Neural progenitor cell (in vitro differentiated cells): ENCODE data around the gene GJA3. TPM values are rescaled to one million over a fixed set of nuclear protein-coding genes. Genes with fewer than 3 reads are reported as not detected.

Experiments
- DNase-seq: peaks from one replicate; pipeline ENCODE4 v3.0.0-alpha.2; 2016; ENCODE audit warnings: low spot score
- H2AFZ ChIP-seq: fragments of 200-600 bp; sonication (generic); replicated peaks from 2 replicates; pipeline ENCODE4 v1.6.1; 2016; ENCODE audit warnings: antibody characterized with exemption
- H3F3A ChIP-seq: fragments of 200-600 bp; sonication (generic); 2 replicates; pipeline ENCODE4 v1.6.1; 2016; ENCODE audit warnings: antibody characterized with exemption, low read depth
- H3K27ac ChIP-seq: fragments of 200-600 bp; sonication (generic); 2 replicates; pipeline ENCODE4 v1.5.1; 2016; ENCODE audit warnings: mild to moderate bottlenecking
- H3K27me3 ChIP-seq: fragments of 200-600 bp; sonication (generic); 2 replicates; pipeline ENCODE4 v1.6.1; 2016; ENCODE audit warnings: mild to moderate bottlenecking, moderate library complexity
- H3K36me3 ChIP-seq: fragments of 200-600 bp; sonication (generic); 2 replicates; pipeline ENCODE4 v1.5.1; 2016
- H3K4me1 ChIP-seq: fragments of 200-600 bp; sonication (generic); 2 replicates; pipeline ENCODE4 v1.6.1; 2016; ENCODE audit warnings: mixed run types
- H3K4me2 ChIP-seq: fragments of 200-600 bp; sonication (generic); 2 replicates; pipeline ENCODE4 v1.6.1; 2016
- H3K4me3 ChIP-seq: fragments of 200-600 bp; sonication (generic); 2 replicates; pipeline ENCODE4 v1.5.1; 2016
- H3K79me2 ChIP-seq: fragments of 200-600 bp; sonication (generic); 2 replicates; pipeline ENCODE4 v1.6.1; 2016; ENCODE audit warnings: low read depth
- H3K9ac ChIP-seq: fragments of 200-600 bp; sonication (generic); 2 replicates; pipeline ENCODE4 v1.6.1; 2016
- H3K9me3 ChIP-seq: fragments of 200-600 bp; sonication (generic); 2 replicates; pipeline ENCODE4 v1.5.1; 2016; ENCODE audit warnings: low read depth
- H4K20me1 ChIP-seq: fragments of 200-600 bp; sonication (generic); 2 replicates; pipeline ENCODE4 v1.6.1; 2016; ENCODE audit warnings: low read depth
- H3K27ac Mint-ChIP-seq: 3 replicates; pipeline ENCODE4 v1.8.0; 2021; ENCODE audit warnings: mixed read lengths
- H3K27me3 Mint-ChIP-seq: 2 replicates; pipeline ENCODE4 v1.8.0; 2022; ENCODE audit warnings: low read depth, mild to moderate bottlenecking, inconsistent platforms, moderate library complexity, mixed read lengths; ENCODE audit not compliant: insufficient read depth
- H3K36me3 Mint-ChIP-seq: 3 replicates; pipeline ENCODE4 v1.8.0; 2021; ENCODE audit warnings: mixed read lengths
- H3K4me1 Mint-ChIP-seq: 3 replicates; pipeline ENCODE4 v1.8.0; 2021; ENCODE audit warnings: mixed read lengths
- H3K4me3 Mint-ChIP-seq: 3 replicates; pipeline ENCODE4 v1.8.0; 2021; ENCODE audit warnings: mild to moderate bottlenecking, moderate library complexity, mixed read lengths
- H3K9me3 Mint-ChIP-seq: 3 replicates; pipeline ENCODE4 v1.8.0; 2020; ENCODE audit warnings: mixed read lengths
- EZH2 ChIP-seq: fragments of 200-600 bp; sonication (generic); IDR thresholded peaks from 2 replicates; pipeline ENCODE4 v1.6.1; 2017; ENCODE audit warnings: antibody characterized with exemption, mild to moderate bottlenecking, moderate library complexity
- EZH2phosphoT487 ChIP-seq: fragments of 200-600 bp; sonication (generic); IDR thresholded peaks from 2 replicates; pipeline ENCODE4 v1.6.1; 2017; ENCODE audit warnings: antibody characterized with exemption
- total RNA-seq: library from RNA; depleted of rRNA; stranded (reverse); fragments of >200 nt; gene quantifications from 2 replicates; pipeline ENCODE4 v1.2.3, GENCODE V29; 2015; ENCODE audit warnings: low replicate concordance
- TF ChIP-seq, protein P1 (sequence below): fragments of 200-600 bp; sonication (generic); IDR thresholded peaks from 2 replicates; pipeline ENCODE4 v1.5.1; 2017; ENCODE audit warnings: antibody characterized with exemption, mild to moderate bottlenecking

The GJA3 gene
- total RNA-seq, 1 donor from 2014 or later: 0.17 TPM

DNA sequence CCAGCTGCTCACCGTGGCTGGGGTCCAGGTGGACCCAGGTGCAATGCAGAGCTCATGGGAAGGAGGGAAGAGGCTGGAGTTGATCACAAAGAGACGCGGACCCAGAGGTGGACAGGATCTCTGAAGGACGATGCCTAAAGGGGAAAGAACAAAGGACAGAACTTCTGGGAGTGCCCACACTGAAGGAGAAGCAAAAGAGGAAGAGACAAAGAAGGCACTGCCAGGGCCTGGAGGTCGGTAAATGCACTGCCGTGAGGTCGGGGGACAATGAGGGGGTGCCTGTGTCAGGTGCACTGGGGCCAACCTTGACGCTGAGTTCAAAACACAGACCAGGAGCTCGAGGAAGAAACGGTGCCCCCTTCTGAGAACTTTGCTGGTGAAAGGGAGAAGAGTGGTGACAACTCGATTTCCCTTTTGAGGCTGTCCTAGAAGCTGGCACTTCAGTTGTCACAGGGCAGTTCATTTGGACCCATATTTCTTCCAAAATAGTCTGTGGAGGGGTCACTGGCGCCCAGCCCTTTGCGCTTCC lies 55.6 kb downstream of the GJA3 start:
- Histone ChIP-seq H3K27me3 (no peaks in the 10 kb centered on the region), H3K4me3 (no peak overlapping the region), H3K4me2 (no peak overlapping the region), H3K27ac (no peak overlapping the region), H4K20me1 (no peaks in the 10 kb centered on the region), H3K9me3 (no peaks in the 10 kb centered on the region), H3K36me3 (no peaks in the 10 kb centered on the region), H2AFZ (no peak overlapping the region), H3K9ac (no peak overlapping the region), H3K4me1 (peaks cover 11% of the 10 kb centered on the region), H3F3A (no peaks in the 10 kb centered on the region), H3K79me2 (no peaks in the 10 kb centered on the region)
- Mint-ChIP-seq H3K27ac (peak overlapping the region; percentile 76), H3K4me1 (peaks cover 27% of the 10 kb centered on the region), H3K36me3 (no peaks in the 10 kb centered on the region), H3K4me3 (no peak overlapping the region), H3K27me3 (peaks cover 5% of the 10 kb centered on the region), H3K9me3 (no peaks in the 10 kb centered on the region)
- DNase-seq: no peak
- TF ChIP-seq EZH2 (no peak), EZH2phosphoT487 (no peak)
- TF ChIP-seq, protein P1, sequence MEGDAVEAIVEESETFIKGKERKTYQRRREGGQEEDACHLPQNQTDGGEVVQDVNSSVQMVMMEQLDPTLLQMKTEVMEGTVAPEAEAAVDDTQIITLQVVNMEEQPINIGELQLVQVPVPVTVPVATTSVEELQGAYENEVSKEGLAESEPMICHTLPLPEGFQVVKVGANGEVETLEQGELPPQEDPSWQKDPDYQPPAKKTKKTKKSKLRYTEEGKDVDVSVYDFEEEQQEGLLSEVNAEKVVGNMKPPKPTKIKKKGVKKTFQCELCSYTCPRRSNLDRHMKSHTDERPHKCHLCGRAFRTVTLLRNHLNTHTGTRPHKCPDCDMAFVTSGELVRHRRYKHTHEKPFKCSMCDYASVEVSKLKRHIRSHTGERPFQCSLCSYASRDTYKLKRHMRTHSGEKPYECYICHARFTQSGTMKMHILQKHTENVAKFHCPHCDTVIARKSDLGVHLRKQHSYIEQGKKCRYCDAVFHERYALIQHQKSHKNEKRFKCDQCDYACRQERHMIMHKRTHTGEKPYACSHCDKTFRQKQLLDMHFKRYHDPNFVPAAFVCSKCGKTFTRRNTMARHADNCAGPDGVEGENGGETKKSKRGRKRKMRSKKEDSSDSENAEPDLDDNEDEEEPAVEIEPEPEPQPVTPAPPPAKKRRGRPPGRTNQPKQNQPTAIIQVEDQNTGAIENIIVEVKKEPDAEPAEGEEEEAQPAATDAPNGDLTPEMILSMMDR: no peak

DNA sequence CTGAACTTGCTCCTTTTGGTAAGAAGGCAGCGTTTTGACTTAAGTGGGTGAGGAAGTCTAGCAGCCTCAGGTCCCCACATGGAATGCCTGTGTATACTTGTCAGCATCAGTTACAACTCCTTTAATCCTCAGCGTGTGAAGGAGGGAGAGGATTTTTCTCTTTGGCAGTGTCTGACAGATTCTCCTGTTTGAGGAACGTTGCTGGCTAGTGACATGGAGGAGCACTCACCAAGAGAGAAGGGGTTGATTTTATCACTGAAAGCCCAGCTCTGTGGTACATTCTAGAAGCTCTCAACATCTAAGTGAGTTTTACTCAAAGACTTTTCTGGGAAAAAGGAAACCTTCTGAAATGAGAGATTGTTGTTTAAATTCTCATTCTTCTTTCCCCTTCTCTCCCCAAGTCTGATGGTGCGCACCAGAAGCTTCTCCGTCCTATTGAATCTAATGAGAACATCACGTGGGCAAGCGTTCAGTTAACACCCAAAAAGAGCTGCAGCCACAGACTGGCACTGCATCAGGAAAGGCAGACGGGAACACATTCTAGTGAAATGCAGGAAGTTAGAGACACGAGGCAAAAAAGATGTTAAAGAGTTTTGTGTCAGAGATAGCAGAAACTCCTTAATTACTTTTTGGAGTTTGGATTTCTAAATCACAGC lies 58.2 kb downstream of the GJA3 start:
- Mint-ChIP-seq H3K36me3 (no peaks in the 10 kb centered on the region), H3K9me3 (no peaks in the 10 kb centered on the region), H3K4me3 (no peak overlapping the region), H3K4me1 (peaks cover 31% of the 10 kb centered on the region), H3K27ac (no peak overlapping the region), H3K27me3 (peaks cover 7% of the 10 kb centered on the region)
- H3K36me3 ChIP-seq: no peaks in the 10 kb centered on the region
- no peaks in the 10 kb centered on the region for H3K9me3 ChIP-seq
- H3K27ac ChIP-seq: no peak overlapping the region
- no peak overlapping the region for H3K4me2 ChIP-seq
- H3K4me1 ChIP-seq: peaks cover 14% of the 10 kb centered on the region
- no peak overlapping the region for H3K4me3 ChIP-seq
- H3K79me2 ChIP-seq: no peaks in the 10 kb centered on the region
- H3F3A ChIP-seq: no peaks in the 10 kb centered on the region
- H4K20me1 ChIP-seq: no peaks in the 10 kb centered on the region
- no peak overlapping the region for H3K9ac ChIP-seq
- H3K27me3 ChIP-seq: no peaks in the 10 kb centered on the region
- H2AFZ ChIP-seq: no peak overlapping the region
- DNase-seq: no peak
- TF ChIP-seq, protein P1: no peak
- TF ChIP-seq EZH2phosphoT487 (no peak), EZH2 (no peak)

DNA sequence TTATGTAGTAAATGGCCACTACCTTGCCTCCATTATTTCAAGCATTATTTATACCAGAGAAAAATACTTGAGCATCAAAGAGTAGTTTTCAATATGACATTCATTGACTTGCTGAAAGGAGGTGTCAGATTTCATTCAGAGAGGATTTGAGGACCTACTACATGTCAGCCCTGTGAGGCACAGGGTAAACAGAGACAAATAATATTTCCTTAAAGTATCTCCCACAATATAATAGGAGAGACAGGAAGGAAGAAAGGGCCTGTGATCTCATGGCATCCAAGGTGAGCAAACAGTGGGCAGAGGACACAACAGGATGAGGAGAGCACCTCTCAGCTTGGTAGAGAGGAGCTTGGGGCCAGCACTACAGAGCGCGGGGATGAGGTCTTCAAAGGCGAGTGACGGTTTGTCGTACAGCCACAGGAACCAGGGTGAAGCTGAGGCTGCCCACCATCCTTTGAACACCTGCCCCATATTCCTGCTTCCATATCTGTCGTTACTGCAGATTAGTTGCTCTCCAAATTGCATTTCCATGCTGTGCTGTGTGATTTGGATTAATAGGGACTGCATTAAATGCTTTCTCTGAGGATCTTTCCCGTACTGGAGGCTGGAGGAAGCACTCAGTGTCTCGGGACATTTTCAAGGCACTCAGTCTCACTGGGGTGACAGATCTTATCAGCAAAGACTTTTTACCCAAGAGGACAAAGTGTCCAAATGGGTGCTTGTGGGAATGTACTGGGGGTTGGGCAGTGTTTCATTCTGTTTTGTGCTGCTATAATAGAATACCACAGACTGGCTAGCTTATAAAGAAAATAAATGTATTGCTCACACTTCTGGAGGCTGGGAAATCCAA lies 59.2 kb downstream of the GJA3 start:
- no peak overlapping the region for H2AFZ ChIP-seq
- H3K79me2 ChIP-seq: no peaks in the 10 kb centered on the region
- no peaks in the 10 kb centered on the region for H3K27me3 ChIP-seq
- H3K4me1 Mint-ChIP-seq: peaks cover 28% of the 10 kb centered on the region
- H3F3A ChIP-seq: no peaks in the 10 kb centered on the region
- DNase-seq: no peak
- H4K20me1 ChIP-seq: no peaks in the 10 kb centered on the region
- H3K27me3 Mint-ChIP-seq: peaks cover 7% of the 10 kb centered on the region
- H3K4me2 ChIP-seq: no peak overlapping the region
- H3K9me3 Mint-ChIP-seq: no peaks in the 10 kb centered on the region
- H3K27ac ChIP-seq: no peak overlapping the region
- no peaks in the 10 kb centered on the region for H3K36me3 ChIP-seq
- no peak overlapping the region for H3K4me3 Mint-ChIP-seq
- no peaks in the 10 kb centered on the region for H3K36me3 Mint-ChIP-seq
- TF ChIP-seq, protein P1: no peak
- TF ChIP-seq EZH2 (no peak), EZH2phosphoT487 (no peak)
- H3K4me3 ChIP-seq: no peak overlapping the region
- H3K27ac Mint-ChIP-seq: no peak overlapping the region
- H3K4me1 ChIP-seq: peaks cover 11% of the 10 kb centered on the region
- no peaks in the 10 kb centered on the region for H3K9me3 ChIP-seq
- no peak overlapping the region for H3K9ac ChIP-seq
